Endothelial cell of umbilical vein (primary cell): ENCODE measurements around the gene ATP8B2. TPM values are rescaled to one million over a fixed set of nuclear protein-coding genes. Genes with fewer than 3 reads are reported as not detected.

ENCODE experiments used
- BruUV-seq: library from RNA; stranded (reverse); fragments of 400-500 nt; replicated peaks from 2 replicates; lab custom pipeline; 2021; lab: Mats Ljungman, UMichigan
- CTCF ChIA-PET: fragments of 300-600, 350-600 bp; sonication (Branson Sonifier 250); formaldehyde crosslinking; loops from one replicate; lab custom pipeline; 2021; ENCODE audit warnings: antibody characterized with exemption, inconsistent platforms; lab: Charles Lee
- POLR2A ChIA-PET: fragments of 300-600, 350-600 bp; sonication (Branson Sonifier 250); formaldehyde crosslinking; loops from one replicate; lab custom pipeline; 2021; ENCODE audit warnings: antibody characterized with exemption, inconsistent platforms; lab: Charles Lee
- DNase-seq: peaks from one replicate; pipeline ENCODE4 v3.0.0-alpha.2; 2011; ENCODE audit warnings: low read depth, low spot score
- FAIRE-seq: peaks from 2 replicates; lab custom pipeline; 2011; peaks lifted over from hg19 to GRCh38; lab: Jason Lieb, UNC
- H2AFZ ChIP-seq: 2 replicates; pipeline ENCODE4 v1.6.0; 2012; ENCODE audit warnings: low read depth, low read length, control low read depth, inconsistent platforms
- H3K27ac ChIP-seq: 2 replicates; pipeline ENCODE4 v1.5.1; 2011; ENCODE audit warnings: low read depth, mild to moderate bottlenecking, control low read depth, low read length, moderate library complexity; ENCODE audit not compliant: insufficient read depth
- H3K27me3 ChIP-seq, 2 experiments: 2 replicates each; pipeline versions ENCODE4 v1.6.0 to v1.6.1; 2011; ENCODE audit warnings: low read length in 2 of 2, mixed read lengths in 1 of 2; ENCODE audit not compliant: control insufficient read depth in 2 of 2, insufficient read depth in 2 of 2
- H3K36me3 ChIP-seq, 2 experiments: 2 replicates in 1 of 2; 3 replicates in 1 of 2; pipeline ENCODE4 v1.5.1; 2011; ENCODE audit warnings: low read length in 2 of 2, mild to moderate bottlenecking in 1 of 2, moderate library complexity in 1 of 2; ENCODE audit not compliant: control insufficient read depth in 2 of 2, insufficient read depth in 2 of 2; ENCODE audit errors: extremely low read depth in 1 of 2
- H3K4me1 ChIP-seq: 3 replicates; pipeline ENCODE4 v1.5.1; 2011; ENCODE audit warnings: mild to moderate bottlenecking, low read length; ENCODE audit not compliant: control insufficient read depth, insufficient read depth; ENCODE audit errors: extremely low read depth
- H3K4me2 ChIP-seq: 2 replicates; pipeline ENCODE4 v1.6.1; 2011; ENCODE audit warnings: low read length, control low read depth, mixed read lengths; ENCODE audit not compliant: insufficient read depth
- H3K4me3 ChIP-seq, 3 experiments: fragments of 200-600 bp in 1 of 3; sonication (generic), shearing (Covaris generic) in 1 of 3; replicated peaks in 1 of 3; 2 replicates each; pipeline ENCODE4 v1.5.1; 2011 to 2016; ENCODE audit warnings: control low read depth in 3 of 3, low read length in 3 of 3, mild to moderate bottlenecking in 2 of 3, inconsistent platforms in 1 of 3, low read depth in 1 of 3, moderate library complexity in 1 of 3; ENCODE audit not compliant: insufficient read depth in 1 of 3
- H3K79me2 ChIP-seq: 2 replicates; pipeline ENCODE4 v1.6.0; 2012; ENCODE audit warnings: low read length, inconsistent platforms; ENCODE audit not compliant: control insufficient read depth, insufficient read depth
- H3K9ac ChIP-seq: replicated peaks from 2 replicates; pipeline ENCODE3; 2011; ENCODE audit warnings: low read length, control low read depth; ENCODE audit not compliant: insufficient read depth; ENCODE audit errors: extremely low read depth
- H3K9me1 ChIP-seq: replicated peaks from 3 replicates; pipeline ENCODE4 v1.6.0; 2011; ENCODE audit warnings: mild to moderate bottlenecking, low read length; ENCODE audit not compliant: control insufficient read depth, insufficient read depth; ENCODE audit errors: extremely low read depth
- H3K9me3 ChIP-seq: replicated peaks from 2 replicates; pipeline ENCODE4 v1.5.1; 2012; ENCODE audit warnings: low read length, inconsistent platforms; ENCODE audit not compliant: control insufficient read depth, insufficient read depth
- H4K20me1 ChIP-seq: replicated peaks from 2 replicates; pipeline ENCODE3; 2011; ENCODE audit warnings: mild to moderate bottlenecking, low read length; ENCODE audit not compliant: control insufficient read depth, insufficient read depth; ENCODE audit errors: extremely low read depth
- EZH2 ChIP-seq: IDR thresholded peaks from 2 replicates; pipeline ENCODE4 v1.6.1; 2012; ENCODE audit warnings: borderline replicate concordance, low read depth, mild to moderate bottlenecking, moderate library complexity, low read length, inconsistent platforms; ENCODE audit not compliant: severe bottlenecking
- FOS ChIP-seq: IDR thresholded peaks from 2 replicates; pipeline ENCODE4 v1.6.1; 2011; ENCODE audit warnings: mild to moderate bottlenecking, low read length, moderate library complexity, borderline replicate concordance; ENCODE audit not compliant: insufficient read depth
- GATA2 ChIP-seq: IDR thresholded peaks from 2 replicates; pipeline ENCODE4 v1.7.0; 2011; ENCODE audit warnings: low read depth, mild to moderate bottlenecking, moderate library complexity, mixed read lengths, low read length; ENCODE audit not compliant: insufficient read length, insufficient read depth
- JUN ChIP-seq: IDR thresholded peaks from 2 replicates; pipeline ENCODE4 v1.6.1; 2011; ENCODE audit warnings: borderline replicate concordance, low read depth; ENCODE audit not compliant: insufficient read length, insufficient read depth
- MAX ChIP-seq: IDR thresholded peaks from 2 replicates; pipeline ENCODE4 v1.6.1; 2011; ENCODE audit not compliant: insufficient read depth, insufficient read length
- MYC ChIP-seq: IDR thresholded peaks from one replicate; pipeline ENCODE4 v1.6.1; 2011; ENCODE audit warnings: mild to moderate bottlenecking, low read depth, low read length
- POLR2A ChIP-seq: IDR thresholded peaks from 2 replicates; pipeline ENCODE4 v1.6.1; 2012; ENCODE audit warnings: low read depth, mild to moderate bottlenecking, control low read depth, low read length
- POLR2AphosphoS5 ChIP-seq: IDR thresholded peaks from 2 replicates; pipeline ENCODE4 v1.6.1; 2012; ENCODE audit warnings: low read depth, mild to moderate bottlenecking, control low read depth, low read length, moderate library complexity; ENCODE audit not compliant: insufficient read depth
- dilution Hi-C: fragments of 300-500 bp; cut with MboI; formaldehyde crosslinking; loops from one replicate; pipeline ENCODE4 v1.15.0; 2019; ENCODE audit warnings: low sequenced_read_pairs; ENCODE audit not compliant: extremely low pct_ligation_motif_present
- intact Hi-C: fragments of 100-400 bp; cut with micrococcal nuclease; formaldehyde crosslinking; loops from one replicate; pipeline ENCODE4 v1.10.0; 2022
- polyA plus RNA-seq, 4 experiments: library from polyadenylated mRNA; depleted of rRNA in 3 of 4; stranded (reverse) in 3 of 4; unstranded in 1 of 4; fragments of >200 nt; gene quantifications; 2 replicates each; pipeline versions ENCODE4 v1.2.1 to v1.2.3, GENCODE V29; 2011 to 2012; ENCODE audit warnings: missing spikeins in 1 of 4
- total RNA-seq: library from RNA; stranded (reverse); gene quantifications from 2 replicates; pipeline ENCODE4 v1.2.3, GENCODE V29; 2021
- TF ChIP-seq, protein P1 (sequence below), 2 donors: IDR thresholded peaks; 1 replicate in 1 of 2; 2 replicates in 1 of 2; pipeline ENCODE4 v1.5.1; 2011; ENCODE audit warnings: low read length in 2 of 2, mild to moderate bottlenecking in 2 of 2, moderate library complexity in 2 of 2, control low read depth in 1 of 2, inconsistent platforms in 1 of 2, low read depth in 1 of 2; ENCODE audit not compliant: insufficient read depth in 1 of 2; ENCODE audit errors: extremely low read depth in 1 of 2

The ATP8B2 gene
- total and polyA plus RNA-seq, 2 donors (not counting 3 experiments of a cell fraction or from before 2014, with no cell fraction given), result 64.7 to 72.8 TPM

DNA sequence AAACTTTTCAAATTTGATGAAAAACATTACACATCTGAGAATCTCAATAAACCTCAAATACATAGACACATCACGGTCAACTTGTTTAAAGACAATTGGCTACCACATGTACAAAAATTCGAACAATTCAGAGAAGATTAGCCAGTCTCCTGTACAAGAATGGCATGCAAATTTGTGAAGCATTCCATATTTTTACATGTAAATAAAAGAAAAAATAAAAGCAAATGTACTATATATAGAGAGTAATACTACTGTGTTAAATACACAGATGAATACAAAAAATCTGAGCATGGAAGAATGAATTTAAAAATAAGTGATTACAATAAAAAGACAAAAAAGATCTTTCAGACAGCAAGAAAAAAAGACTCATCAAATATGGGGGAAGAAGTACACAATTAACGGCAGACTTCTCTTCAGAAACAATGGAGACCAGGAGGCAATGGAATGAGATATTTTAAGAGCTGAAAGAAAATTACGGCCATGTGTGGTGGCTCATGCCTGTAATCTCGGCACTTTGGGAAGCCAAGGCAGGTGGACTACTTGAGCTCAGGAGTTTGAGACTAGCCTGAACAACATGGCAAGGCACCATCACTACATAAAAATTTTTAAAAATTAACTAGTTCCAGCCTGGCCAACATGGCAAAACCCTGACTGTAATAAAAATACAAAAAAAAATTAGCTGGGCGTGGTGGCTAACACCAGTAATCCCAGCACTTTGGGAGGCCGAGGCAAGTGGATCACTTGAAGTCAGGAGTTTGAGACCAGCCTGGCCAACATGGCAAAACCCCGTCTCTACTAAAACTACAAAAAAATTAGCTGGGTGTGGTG, 29.7 kb upstream of the ATP8B2 start:
- Histone ChIP-seq H3K27me3 (peaks cover 0 to 4% of the 10 kb centered on the region in 2 experiments), H3K9ac (no peak overlapping the region), H3K4me3 (no peak overlapping the region), H3K4me1 (no peaks in the 10 kb centered on the region), H3K9me1 (no peaks in the 10 kb centered on the region), H2AFZ (no peak overlapping the region), H3K4me2 (no peak overlapping the region), H3K27ac (no peak overlapping the region), H3K9me3 (peaks cover 2% of the 10 kb centered on the region), H3K36me3 (no peaks in the 10 kb centered on the region), H4K20me1 (no peaks in the 10 kb centered on the region), H3K79me2 (no peaks in the 10 kb centered on the region)
- TF ChIP-seq, protein P1, sequence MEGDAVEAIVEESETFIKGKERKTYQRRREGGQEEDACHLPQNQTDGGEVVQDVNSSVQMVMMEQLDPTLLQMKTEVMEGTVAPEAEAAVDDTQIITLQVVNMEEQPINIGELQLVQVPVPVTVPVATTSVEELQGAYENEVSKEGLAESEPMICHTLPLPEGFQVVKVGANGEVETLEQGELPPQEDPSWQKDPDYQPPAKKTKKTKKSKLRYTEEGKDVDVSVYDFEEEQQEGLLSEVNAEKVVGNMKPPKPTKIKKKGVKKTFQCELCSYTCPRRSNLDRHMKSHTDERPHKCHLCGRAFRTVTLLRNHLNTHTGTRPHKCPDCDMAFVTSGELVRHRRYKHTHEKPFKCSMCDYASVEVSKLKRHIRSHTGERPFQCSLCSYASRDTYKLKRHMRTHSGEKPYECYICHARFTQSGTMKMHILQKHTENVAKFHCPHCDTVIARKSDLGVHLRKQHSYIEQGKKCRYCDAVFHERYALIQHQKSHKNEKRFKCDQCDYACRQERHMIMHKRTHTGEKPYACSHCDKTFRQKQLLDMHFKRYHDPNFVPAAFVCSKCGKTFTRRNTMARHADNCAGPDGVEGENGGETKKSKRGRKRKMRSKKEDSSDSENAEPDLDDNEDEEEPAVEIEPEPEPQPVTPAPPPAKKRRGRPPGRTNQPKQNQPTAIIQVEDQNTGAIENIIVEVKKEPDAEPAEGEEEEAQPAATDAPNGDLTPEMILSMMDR (IDR thresholded peaks at IDR 0.05; ENCODE audit: extremely low read depth in 1 of 2, insufficient read depth in 1 of 2, low read depth in 1 of 2, low read length in 2 of 2), result no peak
- TF ChIP-seq JUN (no peak), POLR2A (no peak), FOS (no peak), POLR2AphosphoS5 (no peak), MYC (no peak), EZH2 (no peak), GATA2 (no peak), MAX (no peak)
- FAIRE-seq (peak; percentile 40), DNase-seq (no peak)
- ChIA-PET POLR2A (no interaction called here), CTCF (no interaction called here)
- BruUV-seq, result no TSS peak
- intact Hi-C loops (no loop called here), dilution Hi-C loops (no loop called here)
